HCT116 (cell line): Measurements from ENCODE around the gene KRT13. TPM values are rescaled to one million over a fixed set of nuclear protein-coding genes. Genes with fewer than 3 reads are reported as not detected.

Experiments
- ATAC-seq: fragments of 200-7000 bp; cut with Tn5 transposase; 2 replicates; pipeline ENCODE4 v1.9.1; 2020; ENCODE audit warnings: mild to moderate bottlenecking, moderate library complexity
- BruUV-seq: library from RNA; stranded (reverse); fragments of 400-500 nt; replicated peaks from 2 replicates; lab custom pipeline; 2021; lab: Mats Ljungman, UMichigan
- CTCF ChIA-PET: fragments of 300-600 bp; sonication (Branson Sonifier 250); formaldehyde crosslinking; loops from one replicate; lab custom pipeline; 2021; ENCODE audit warnings: antibody characterized with exemption; lab: Charles Lee
- POLR2A ChIA-PET: fragments of 300-600, 350-600 bp; sonication (Branson Sonifier 250); formaldehyde crosslinking; loops from one replicate; lab custom pipeline; 2021; ENCODE audit warnings: antibody characterized with exemption; lab: Charles Lee
- RAD21 ChIA-PET, 2 experiments: fragments of 300-600 bp; sonication (Branson Sonifier 250); formaldehyde crosslinking; loops; one replicate each; lab custom pipeline; 2023; ENCODE audit warnings: low total read pairs in 2 of 2; ENCODE audit not compliant: uncharacterized antibody in 2 of 2, unreplicated experiment in 2 of 2, low non-redundant PET in 1 of 2; lab: Charles Lee
- DNase-seq: peaks from one replicate; pipeline ENCODE4 v3.0.0-alpha.2; 2010; ENCODE audit warnings: low read depth, low spot score
- H2AFZ ChIP-seq: fragments of 200-600 bp; shearing (Covaris generic), sonication (generic); 2 replicates; pipeline ENCODE4 v1.6.1; 2017; ENCODE audit warnings: low read depth, mixed run types, mixed read lengths, antibody characterized with exemption, low read length; ENCODE audit not compliant: poor library complexity, severe bottlenecking
- H3K27ac ChIP-seq: 2 replicates; pipeline ENCODE4 v1.5.1; 2012; ENCODE audit warnings: low read depth, low read length
- H3K27me3 ChIP-seq: fragments of 200-600 bp; sonication (generic); 2 replicates; pipeline ENCODE4 v1.6.1; 2016; ENCODE audit warnings: mixed run types, low read length, mixed read lengths; ENCODE audit not compliant: insufficient read depth
- H3K36me3 ChIP-seq, 2 experiments: fragments of 200-500 bp in 1 of 2; fragments of 200-600 bp in 1 of 2; sonication (Bioruptor generic) in 1 of 2; sonication (generic) in 1 of 2; 2 replicates each; pipeline versions ENCODE4 v1.5.1 to v1.6.1; 2014 to 2016; ENCODE audit warnings: low read length in 2 of 2, inconsistent platforms in 1 of 2, mixed read lengths in 1 of 2, mixed run types in 1 of 2; ENCODE audit not compliant: insufficient read depth in 2 of 2, control insufficient read depth in 1 of 2
- H3K4me1 ChIP-seq, 2 experiments: fragments of 200-600 bp in 1 of 2; sonication (generic) in 1 of 2; 2 replicates each; pipeline versions ENCODE4 v1.5.1 to v1.6.1; 2012 to 2017; ENCODE audit warnings: low read length in 2 of 2, inconsistent platforms in 1 of 2, mild to moderate bottlenecking in 1 of 2, mixed read lengths in 1 of 2, mixed run types in 1 of 2, moderate library complexity in 1 of 2; ENCODE audit not compliant: insufficient read depth in 2 of 2, control insufficient read depth in 1 of 2
- H3K4me2 ChIP-seq: fragments of 200-600 bp; sonication (generic); 2 replicates; pipeline ENCODE4 v1.6.1; 2017; ENCODE audit warnings: mixed run types, low read length, mixed read lengths
- H3K4me3 ChIP-seq, 2 experiments: fragments of 200-600 bp in 1 of 2; sonication (generic) in 1 of 2; replicated peaks in 1 of 2; 2 replicates each; pipeline ENCODE4 v1.5.1; 2011 to 2016; ENCODE audit warnings: low read length in 2 of 2, control low read depth in 1 of 2, low read depth in 1 of 2, mild to moderate bottlenecking in 1 of 2, mixed read lengths in 1 of 2, mixed run types in 1 of 2
- H3K79me2 ChIP-seq: fragments of 200-600 bp; sonication (generic); 2 replicates; pipeline ENCODE4 v1.6.1; 2017; ENCODE audit warnings: mild to moderate bottlenecking, mixed run types, low read length, moderate library complexity, mixed read lengths; ENCODE audit not compliant: insufficient read depth
- H3K9ac ChIP-seq: fragments of 200-600 bp; sonication (generic); 2 replicates; pipeline ENCODE4 v1.6.1; 2016; ENCODE audit warnings: low read length, mixed read lengths
- H3K9me2 ChIP-seq: fragments of 200-600 bp; sonication (generic), shearing (Covaris generic); 2 replicates; pipeline ENCODE4 v1.6.1; 2017; ENCODE audit warnings: mixed run types, mild to moderate bottlenecking, moderate library complexity; ENCODE audit not compliant: insufficient read depth
- H3K9me3 ChIP-seq, 2 experiments: fragments of 200-500 bp in 1 of 2; fragments of 200-600 bp in 1 of 2; sonication (Bioruptor generic) in 1 of 2; sonication (generic) in 1 of 2; 2 replicates each; pipeline ENCODE4 v1.6.1; 2014 to 2017; ENCODE audit warnings: low read length in 2 of 2, mixed read lengths in 2 of 2, inconsistent platforms in 1 of 2, low read depth in 1 of 2, mild to moderate bottlenecking in 1 of 2, mixed run types in 1 of 2, moderate library complexity in 1 of 2; ENCODE audit not compliant: control insufficient read depth in 1 of 2, insufficient read depth in 1 of 2
- H4K20me1 ChIP-seq: fragments of 200-600 bp; sonication (generic), shearing (Covaris generic); 2 replicates; pipeline ENCODE4 v1.6.1; 2017; ENCODE audit warnings: mixed run types, mild to moderate bottlenecking, moderate library complexity; ENCODE audit not compliant: insufficient read depth
- ATF3 ChIP-seq: IDR thresholded peaks from 2 replicates; pipeline ENCODE4 v1.6.1; 2012
- CEBPB ChIP-seq: IDR thresholded peaks from 2 replicates; pipeline ENCODE4 v1.6.1; 2012; ENCODE audit warnings: low read depth
- CTCF ChIP-seq, 3 experiments: fragments of 200-600 bp in 1 of 3; sonication (generic) in 1 of 3; IDR thresholded peaks in 2 of 3; conservative IDR thresholded peaks in 1 of 3; 2 replicates each; pipeline ENCODE4 v1.5.1; 2012 to 2017; ENCODE audit warnings: low read depth in 2 of 3, low read length in 2 of 3, antibody characterized with exemption in 1 of 3, borderline replicate concordance in 1 of 3, control low read depth in 1 of 3, mild to moderate bottlenecking in 1 of 3, mixed read lengths in 1 of 3, mixed run types in 1 of 3, moderate library complexity in 1 of 3; ENCODE audit not compliant: insufficient read depth in 1 of 3
- EGR1 ChIP-seq: IDR thresholded peaks from 2 replicates; pipeline ENCODE4 v1.6.1; 2012; ENCODE audit warnings: low read depth
- ELF1 ChIP-seq: IDR thresholded peaks from 2 replicates; pipeline ENCODE4 v1.6.1; 2012; ENCODE audit warnings: low read depth, borderline replicate concordance
- EZH2 ChIP-seq: fragments of 200-600 bp; sonication (generic); IDR thresholded peaks from 2 replicates; pipeline ENCODE4 v1.6.1; 2017; ENCODE audit warnings: antibody characterized with exemption, mixed run types
- EZH2phosphoT487 ChIP-seq: fragments of 200-600 bp; IDR thresholded peaks from 2 replicates; pipeline ENCODE4 v1.6.1; 2018; ENCODE audit warnings: antibody characterized with exemption, borderline replicate concordance
- FOSL1 ChIP-seq: IDR thresholded peaks from 2 replicates; pipeline ENCODE4 v1.6.1; 2012; ENCODE audit warnings: low read depth
- JUND ChIP-seq: IDR thresholded peaks from 2 replicates; pipeline ENCODE4 v1.6.1; 2012
- POLR2A ChIP-seq: IDR thresholded peaks from 2 replicates; pipeline ENCODE4 v1.7.0; 2011; ENCODE audit warnings: borderline replicate concordance; ENCODE audit not compliant: insufficient read depth, insufficient read length; ENCODE audit errors: extremely low read depth
- POLR2AphosphoS5 ChIP-seq: IDR thresholded peaks from 2 replicates; pipeline ENCODE4 v1.6.1; 2011; ENCODE audit warnings: mild to moderate bottlenecking, low read depth, low read length, moderate library complexity
- RAD21 ChIP-seq: IDR thresholded peaks from 2 replicates; pipeline ENCODE4 v1.6.1; 2012; ENCODE audit warnings: low read depth, mild to moderate bottlenecking
- SIN3A ChIP-seq: IDR thresholded peaks from 2 replicates; pipeline ENCODE4 v1.6.1; 2012; ENCODE audit warnings: low read depth
- SP1 ChIP-seq: IDR thresholded peaks from 2 replicates; pipeline ENCODE4 v1.6.1; 2012; ENCODE audit warnings: low read depth
- YY1 ChIP-seq: IDR thresholded peaks from 2 replicates; pipeline ENCODE4 v1.6.1; 2011; ENCODE audit warnings: low read length, low read depth, moderate library complexity, mild to moderate bottlenecking; ENCODE audit not compliant: insufficient replicate concordance; ENCODE audit errors: extremely low read depth
- ZBTB33 ChIP-seq: IDR thresholded peaks from 2 replicates; pipeline ENCODE4 v1.6.1; 2011; ENCODE audit warnings: mild to moderate bottlenecking, low read length, moderate library complexity; ENCODE audit not compliant: insufficient replicate concordance; ENCODE audit errors: extremely low read depth
- ZFX ChIP-seq: fragments of 450-650 bp; IDR thresholded peaks from 2 replicates; pipeline ENCODE4 v1.6.1; 2017
- ZNF274 ChIP-seq: fragments of 200-500 bp; sonication (Bioruptor generic); IDR thresholded peaks from 2 replicates; pipeline ENCODE4 v1.6.1; 2014; ENCODE audit warnings: mild to moderate bottlenecking, low read depth, low read length, inconsistent platforms
- intact Hi-C: fragments of 100-400 bp; cut with micrococcal nuclease; formaldehyde crosslinking; loops from 2 replicates; pipeline ENCODE4 v1.10.0; 2022
- total RNA-seq: library from RNA; stranded (reverse); gene quantifications from one replicate; pipeline ENCODE4 v1.2.1, GENCODE V29; 2021; ENCODE audit not compliant: unreplicated experiment
- TF ChIP-seq, protein P1 (sequence below): IDR thresholded peaks from 2 replicates; pipeline ENCODE4 v1.6.1; 2012; ENCODE audit warnings: low read depth
- TF ChIP-seq, protein P2 (sequence below): IDR thresholded peaks from 2 replicates; pipeline ENCODE4 v1.6.1; 2012

KRT13 gene
- total RNA-seq, 1 experiment from 2014 or later: 3.7 TPM

- ATAC-seq (no peak), DNase-seq (no peak)
- no peak overlapping the region for H3K4me2 ChIP-seq
- intact Hi-C loops: no loop called here
- RAD21 ChIA-PET: no interaction called here
- BruUV-seq: no TSS peak
- no peaks in the 10 kb centered on the region for H3K4me1 ChIP-seq
- H3K4me3 ChIP-seq: no peak overlapping the region
- no peak for TF ChIP-seq FOSL1
- TF ChIP-seq SP1: no peak
- no peak for TF ChIP-seq ZFX
- no peak for TF ChIP-seq ELF1
- no peak for TF ChIP-seq POLR2AphosphoS5
- TF ChIP-seq, protein P1, sequence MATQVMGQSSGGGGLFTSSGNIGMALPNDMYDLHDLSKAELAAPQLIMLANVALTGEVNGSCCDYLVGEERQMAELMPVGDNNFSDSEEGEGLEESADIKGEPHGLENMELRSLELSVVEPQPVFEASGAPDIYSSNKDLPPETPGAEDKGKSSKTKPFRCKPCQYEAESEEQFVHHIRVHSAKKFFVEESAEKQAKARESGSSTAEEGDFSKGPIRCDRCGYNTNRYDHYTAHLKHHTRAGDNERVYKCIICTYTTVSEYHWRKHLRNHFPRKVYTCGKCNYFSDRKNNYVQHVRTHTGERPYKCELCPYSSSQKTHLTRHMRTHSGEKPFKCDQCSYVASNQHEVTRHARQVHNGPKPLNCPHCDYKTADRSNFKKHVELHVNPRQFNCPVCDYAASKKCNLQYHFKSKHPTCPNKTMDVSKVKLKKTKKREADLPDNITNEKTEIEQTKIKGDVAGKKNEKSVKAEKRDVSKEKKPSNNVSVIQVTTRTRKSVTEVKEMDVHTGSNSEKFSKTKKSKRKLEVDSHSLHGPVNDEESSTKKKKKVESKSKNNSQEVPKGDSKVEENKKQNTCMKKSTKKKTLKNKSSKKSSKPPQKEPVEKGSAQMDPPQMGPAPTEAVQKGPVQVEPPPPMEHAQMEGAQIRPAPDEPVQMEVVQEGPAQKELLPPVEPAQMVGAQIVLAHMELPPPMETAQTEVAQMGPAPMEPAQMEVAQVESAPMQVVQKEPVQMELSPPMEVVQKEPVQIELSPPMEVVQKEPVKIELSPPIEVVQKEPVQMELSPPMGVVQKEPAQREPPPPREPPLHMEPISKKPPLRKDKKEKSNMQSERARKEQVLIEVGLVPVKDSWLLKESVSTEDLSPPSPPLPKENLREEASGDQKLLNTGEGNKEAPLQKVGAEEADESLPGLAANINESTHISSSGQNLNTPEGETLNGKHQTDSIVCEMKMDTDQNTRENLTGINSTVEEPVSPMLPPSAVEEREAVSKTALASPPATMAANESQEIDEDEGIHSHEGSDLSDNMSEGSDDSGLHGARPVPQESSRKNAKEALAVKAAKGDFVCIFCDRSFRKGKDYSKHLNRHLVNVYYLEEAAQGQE: no peak
- no peak for TF ChIP-seq ATF3
- no peak for TF ChIP-seq YY1
- TF ChIP-seq RAD21: no peak
- no peak for TF ChIP-seq ZBTB33
- TF ChIP-seq, protein P2, sequence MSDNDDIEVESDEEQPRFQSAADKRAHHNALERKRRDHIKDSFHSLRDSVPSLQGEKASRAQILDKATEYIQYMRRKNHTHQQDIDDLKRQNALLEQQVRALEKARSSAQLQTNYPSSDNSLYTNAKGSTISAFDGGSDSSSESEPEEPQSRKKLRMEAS: no peak
- no peak for TF ChIP-seq CEBPB
- TF ChIP-seq EGR1: no peak
- TF ChIP-seq ZNF274: no peak
- TF ChIP-seq EZH2: no peak
- no peak for TF ChIP-seq JUND
- no peak for TF ChIP-seq SIN3A
- TF ChIP-seq POLR2A: no peak
- no peak for TF ChIP-seq EZH2phosphoT487
- TF ChIP-seq CTCF (IDR thresholded peaks at IDR 0.05 in 2 of 3, conservative IDR thresholded peaks at IDR 0.05 in 1 of 3; ENCODE audit: borderline replicate concordance in 1 of 3, insufficient read depth in 1 of 3, low read depth in 2 of 3, low read length in 2 of 3): no peak
- TF ChIP-seq, all 23 proteins: peak for 0
- Histone ChIP-seq H4K20me1 (no peaks in the 10 kb centered on the region), H3K27ac (no peak overlapping the region), H2AFZ (no peak overlapping the region), H3K36me3 (no peaks in the 10 kb centered on the region), H3K27me3 (no peaks in the 10 kb centered on the region), H3K79me2 (no peaks in the 10 kb centered on the region), H3K9ac (no peak overlapping the region), H3K9me2 (no peaks in the 10 kb centered on the region), H3K9me3 (no peaks in the 10 kb centered on the region)
- ChIA-PET CTCF (no interaction called here), POLR2A (no interaction called here)
Observed at GRCh38 chr17:41478237-41478636, 27.2 kb downstream of the KRT13 start.
